HG03442 (cell line): ENCODE results near the gene ZNF200.

Experiments used
- ATAC-seq: cut with Tn5 transposase; IDR thresholded peaks from one replicate; pipeline ENCODE4 v1.9.1; 2021; ENCODE audit warnings: mild to moderate bottlenecking, moderate library complexity; ENCODE audit not compliant: unreplicated experiment

The ZNF200 gene

DNA sequence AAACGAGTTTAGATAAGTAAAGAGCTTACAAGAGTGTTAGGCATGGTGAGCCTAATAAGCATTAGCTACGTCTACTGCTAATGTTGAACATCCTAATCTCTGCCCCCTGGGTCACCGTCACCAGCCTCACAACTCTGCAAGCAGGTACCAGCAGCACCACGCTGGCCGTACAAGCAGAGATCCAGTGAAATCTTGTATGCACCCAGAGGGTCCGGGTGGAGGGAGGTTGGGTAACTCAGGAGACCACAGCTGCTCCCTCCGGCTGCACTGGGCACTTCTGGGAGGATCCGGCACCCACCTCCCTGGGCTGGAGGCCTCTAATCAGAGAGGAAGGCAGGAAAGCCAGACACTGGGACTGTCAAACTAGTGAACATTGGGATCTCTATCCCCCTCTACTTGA lies 55.3 kb downstream of the ZNF200 start:
- no peak for ATAC-seq

DNA sequence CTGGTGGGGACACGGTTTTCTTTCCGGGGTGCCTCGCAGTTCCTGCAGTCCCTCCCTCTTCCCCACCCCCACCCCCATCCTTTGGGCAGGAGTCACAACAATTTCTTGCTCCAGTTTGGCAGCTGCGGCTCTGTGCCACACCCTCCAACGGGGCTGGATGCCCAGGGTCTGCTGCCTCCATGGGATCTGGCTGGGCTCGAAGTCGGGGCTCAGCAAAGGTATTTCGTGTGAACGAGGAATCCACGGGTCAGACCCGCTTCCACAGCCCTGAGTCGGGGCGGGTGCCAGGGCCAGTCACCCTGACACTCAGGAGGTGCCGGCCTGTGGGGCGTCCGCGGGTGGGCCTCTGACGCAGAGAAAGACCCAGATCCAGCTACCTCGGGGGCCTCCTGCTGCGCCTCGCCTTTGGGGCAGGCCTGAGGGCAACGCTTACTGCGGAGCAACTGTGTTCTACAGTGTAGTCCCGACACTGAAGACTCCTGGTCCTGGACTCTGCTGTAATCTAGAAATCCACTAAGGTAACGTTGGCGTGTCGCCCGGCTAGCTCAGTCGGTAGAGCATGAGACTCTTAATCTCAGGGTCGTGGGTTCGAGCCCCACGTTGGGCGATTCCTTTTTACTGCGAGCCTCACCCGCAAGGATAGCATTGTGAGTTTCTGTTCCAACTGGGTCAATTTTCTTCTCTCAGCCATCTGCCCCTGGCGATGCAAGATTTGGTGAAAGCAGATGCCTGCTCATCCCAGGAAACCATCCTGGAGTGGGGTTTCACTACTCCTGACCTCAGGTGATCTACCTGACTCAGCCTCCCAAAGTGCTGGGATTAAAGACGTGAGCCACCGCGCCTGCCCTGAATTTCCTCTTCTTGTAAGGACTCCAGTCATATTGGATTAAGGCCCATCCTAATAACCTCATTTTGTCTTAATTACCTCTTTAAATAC lies 59.5 kb downstream of the ZNF200 start:
- no peak for ATAC-seq

DNA sequence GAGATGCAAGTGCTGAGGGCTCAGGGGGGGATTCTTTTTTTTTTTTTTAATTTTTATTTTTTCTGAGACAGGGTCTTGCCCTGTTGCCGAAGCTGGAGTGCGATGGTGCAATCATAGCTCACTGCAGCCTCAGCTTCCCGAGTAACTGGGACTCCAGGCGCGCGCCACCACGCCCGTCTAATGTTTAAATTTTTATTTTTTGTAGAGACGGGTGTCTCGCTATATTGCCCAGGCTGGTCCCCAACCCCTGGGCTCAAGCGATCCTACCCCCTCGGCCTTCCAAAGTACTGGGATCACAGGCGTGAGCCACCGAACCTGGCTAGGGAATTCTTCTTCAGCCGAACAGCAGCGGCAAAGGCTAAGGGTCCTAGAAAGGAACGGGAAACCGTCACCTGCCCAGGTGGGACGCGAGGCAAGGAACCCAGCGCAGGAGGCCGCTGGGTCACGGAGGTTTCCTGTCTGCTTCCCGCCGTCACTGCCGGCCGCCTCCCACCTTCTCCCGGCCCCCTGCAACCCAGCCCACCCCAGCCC lies 60.3 kb downstream of the ZNF200 start:
- ATAC-seq: no peak

DNA sequence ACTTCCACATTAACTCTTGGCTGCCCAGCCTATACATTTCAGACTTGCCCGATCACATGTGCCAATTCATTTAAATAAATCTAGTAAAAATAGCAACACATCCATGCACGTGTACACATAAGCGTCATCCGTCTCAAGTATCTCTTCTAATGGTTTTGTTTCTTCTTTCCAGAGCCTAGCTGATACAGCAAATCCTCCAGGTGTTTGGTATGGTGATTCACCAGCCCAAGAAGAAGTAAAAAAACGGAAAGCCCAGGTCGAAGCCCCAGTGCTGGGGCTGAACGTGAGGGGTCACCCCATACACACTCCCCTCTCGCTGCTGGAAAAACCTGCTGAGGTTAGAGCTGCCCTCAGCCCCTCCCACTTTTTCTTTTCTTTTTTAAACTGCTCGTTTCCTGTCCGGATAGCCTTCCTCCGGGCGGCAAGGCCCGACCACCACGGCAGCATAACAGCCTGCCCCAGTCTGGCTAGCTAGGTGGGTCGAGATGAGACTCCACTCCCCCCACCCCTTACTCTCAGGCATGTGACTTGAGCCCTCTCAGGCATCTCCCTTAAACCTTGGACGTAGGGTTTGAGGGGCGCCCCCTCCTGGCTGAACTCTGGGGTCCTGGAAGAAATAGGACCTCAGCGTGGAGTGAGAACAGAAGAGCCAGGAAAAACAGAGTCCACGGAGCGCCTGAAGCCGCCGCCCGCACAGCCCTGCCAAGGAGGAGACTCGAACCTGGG lies 60.9 kb downstream of the ZNF200 start:
- ATAC-seq: no peak
